Endometrial microvascular endothelial cells (primary cell): ENCODE data around the gene BIRC3. TPM values are rescaled to one million over a fixed set of nuclear protein-coding genes. Genes with fewer than 3 reads are reported as not detected.

Source experiments
- total RNA-seq: library from RNA; depleted of rRNA; stranded (reverse); fragments of >200 nt; gene quantifications from one replicate; pipeline ENCODE4 v1.2.3, GENCODE V29; 2015; ENCODE audit errors: inconsistent ontology term

Gene BIRC3
- total RNA-seq, 1 donor from 2014 or later: 6.4 TPM

Other genes starting within 250 kb of the BIRC3 start
- 3.2 TPM for gene YAP1, start 207.0 kb upstream of the BIRC3 start, total RNA-seq
- 48.8 TPM for gene BIRC2, start 29.7 kb downstream of the BIRC3 start, total RNA-seq
- gene TMEM123, start 135.3 kb downstream of the BIRC3 start, total RNA-seq: 200 TPM
- not detected for gene MMP7, start 213.3 kb downstream of the BIRC3 start, total RNA-seq